ENCODE measurements around the gene COMMD3. TPM values are rescaled to one million over a fixed set of nuclear protein-coding genes. Genes with fewer than 3 reads are reported as not detected.

The COMMD3 gene
- total RNA-seq, 1 experiment from 2014 or later, result 2.6 TPM

DNA sequence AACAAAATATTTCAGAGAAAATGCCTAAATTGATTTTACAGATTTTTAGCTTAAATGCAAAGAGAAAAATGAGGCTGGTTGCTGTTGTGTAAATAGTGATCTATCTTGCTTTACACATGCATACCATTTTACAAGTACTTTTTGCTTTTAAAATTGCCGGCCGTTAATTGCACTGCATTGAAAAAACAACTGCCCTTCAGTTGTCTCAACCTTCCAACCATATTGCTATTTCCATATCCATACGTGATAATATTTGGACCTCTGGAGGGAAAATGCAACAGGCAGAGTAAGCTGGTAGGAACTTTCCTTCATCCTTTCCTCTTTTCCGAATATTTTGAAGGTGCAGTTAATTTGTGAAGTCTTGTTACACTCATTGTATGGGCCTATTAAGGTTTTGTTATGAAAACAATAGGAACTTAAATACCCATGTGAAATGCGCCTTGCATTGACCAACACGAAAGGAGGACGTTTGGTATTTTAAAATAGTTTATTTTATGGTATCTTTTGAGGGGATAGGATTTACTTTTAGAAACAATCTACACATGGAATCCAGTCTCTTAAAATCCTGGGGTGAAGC is 16.0 kb downstream of the COMMD3 start:
- TF ChIP-seq, protein P1, sequence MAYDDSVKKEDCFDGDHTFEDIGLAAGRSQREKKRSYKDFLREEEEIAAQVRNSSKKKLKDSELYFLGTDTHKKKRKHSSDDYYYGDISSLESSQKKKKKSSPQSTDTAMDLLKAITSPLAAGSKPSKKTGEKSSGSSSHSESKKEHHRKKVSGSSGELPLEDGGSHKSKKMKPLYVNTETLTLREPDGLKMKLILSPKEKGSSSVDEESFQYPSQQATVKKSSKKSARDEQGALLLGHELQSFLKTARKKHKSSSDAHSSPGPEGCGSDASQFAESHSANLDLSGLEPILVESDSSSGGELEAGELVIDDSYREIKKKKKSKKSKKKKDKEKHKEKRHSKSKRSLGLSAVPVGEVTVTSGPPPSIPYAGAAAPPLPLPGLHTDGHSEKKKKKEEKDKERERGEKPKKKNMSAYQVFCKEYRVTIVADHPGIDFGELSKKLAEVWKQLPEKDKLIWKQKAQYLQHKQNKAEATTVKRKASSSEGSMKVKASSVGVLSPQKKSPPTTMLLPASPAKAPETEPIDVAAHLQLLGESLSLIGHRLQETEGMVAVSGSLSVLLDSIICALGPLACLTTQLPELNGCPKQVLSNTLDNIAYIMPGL (CRISPR knock-in tag; IDR thresholded peaks at IDR 0.05), result no peak
- TF ChIP-seq ZNF317 (CRISPR knock-in tag; IDR thresholded peaks at IDR 0.05; ENCODE audit: borderline replicate concordance, low read depth) (no peak), NR1H2 (CRISPR knock-in tag; IDR thresholded peaks at IDR 0.05) (no peak), KAT7 (CRISPR knock-in tag; IDR thresholded peaks at IDR 0.05; ENCODE audit: borderline replicate concordance) (no peak), GABPB1 (CRISPR knock-in tag; IDR thresholded peaks at IDR 0.05) (no peak), JAZF1 (CRISPR knock-in tag; IDR thresholded peaks at IDR 0.05) (no peak), TEAD4 (CRISPR knock-in tag; IDR thresholded peaks at IDR 0.05) (no peak), TCF7 (CRISPR knock-in tag; IDR thresholded peaks at IDR 0.05; ENCODE audit: low read depth) (no peak), CBFB (CRISPR knock-in tag; IDR thresholded peaks at IDR 0.05; ENCODE audit: low read depth) (no peak), NR2C2 (CRISPR knock-in tag; IDR thresholded peaks at IDR 0.05) (no peak), ZNF671 (CRISPR knock-in tag; IDR thresholded peaks at IDR 0.05) (no peak)
- TF ChIP-seq, protein P2, sequence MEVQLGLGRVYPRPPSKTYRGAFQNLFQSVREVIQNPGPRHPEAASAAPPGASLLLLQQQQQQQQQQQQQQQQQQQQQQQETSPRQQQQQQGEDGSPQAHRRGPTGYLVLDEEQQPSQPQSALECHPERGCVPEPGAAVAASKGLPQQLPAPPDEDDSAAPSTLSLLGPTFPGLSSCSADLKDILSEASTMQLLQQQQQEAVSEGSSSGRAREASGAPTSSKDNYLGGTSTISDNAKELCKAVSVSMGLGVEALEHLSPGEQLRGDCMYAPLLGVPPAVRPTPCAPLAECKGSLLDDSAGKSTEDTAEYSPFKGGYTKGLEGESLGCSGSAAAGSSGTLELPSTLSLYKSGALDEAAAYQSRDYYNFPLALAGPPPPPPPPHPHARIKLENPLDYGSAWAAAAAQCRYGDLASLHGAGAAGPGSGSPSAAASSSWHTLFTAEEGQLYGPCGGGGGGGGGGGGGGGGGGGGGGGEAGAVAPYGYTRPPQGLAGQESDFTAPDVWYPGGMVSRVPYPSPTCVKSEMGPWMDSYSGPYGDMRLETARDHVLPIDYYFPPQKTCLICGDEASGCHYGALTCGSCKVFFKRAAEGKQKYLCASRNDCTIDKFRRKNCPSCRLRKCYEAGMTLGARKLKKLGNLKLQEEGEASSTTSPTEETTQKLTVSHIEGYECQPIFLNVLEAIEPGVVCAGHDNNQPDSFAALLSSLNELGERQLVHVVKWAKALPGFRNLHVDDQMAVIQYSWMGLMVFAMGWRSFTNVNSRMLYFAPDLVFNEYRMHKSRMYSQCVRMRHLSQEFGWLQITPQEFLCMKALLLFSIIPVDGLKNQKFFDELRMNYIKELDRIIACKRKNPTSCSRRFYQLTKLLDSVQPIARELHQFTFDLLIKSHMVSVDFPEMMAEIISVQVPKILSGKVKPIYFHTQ (CRISPR knock-in tag; IDR thresholded peaks at IDR 0.05), result no peak
- TF ChIP-seq, protein P3, sequence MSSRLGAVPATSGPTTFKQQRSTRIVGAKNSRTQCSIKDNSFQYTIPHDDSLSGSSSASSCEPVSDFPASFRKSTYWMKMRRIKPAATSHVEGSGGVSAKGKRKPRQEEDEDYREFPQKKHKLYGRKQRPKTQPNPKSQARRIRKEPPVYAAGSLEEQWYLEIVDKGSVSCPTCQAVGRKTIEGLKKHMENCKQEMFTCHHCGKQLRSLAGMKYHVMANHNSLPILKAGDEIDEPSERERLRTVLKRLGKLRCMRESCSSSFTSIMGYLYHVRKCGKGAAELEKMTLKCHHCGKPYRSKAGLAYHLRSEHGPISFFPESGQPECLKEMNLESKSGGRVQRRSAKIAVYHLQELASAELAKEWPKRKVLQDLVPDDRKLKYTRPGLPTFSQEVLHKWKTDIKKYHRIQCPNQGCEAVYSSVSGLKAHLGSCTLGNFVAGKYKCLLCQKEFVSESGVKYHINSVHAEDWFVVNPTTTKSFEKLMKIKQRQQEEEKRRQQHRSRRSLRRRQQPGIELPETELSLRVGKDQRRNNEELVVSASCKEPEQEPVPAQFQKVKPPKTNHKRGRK (CRISPR knock-in tag; IDR thresholded peaks at IDR 0.05; ENCODE audit: borderline replicate concordance), result no peak
- TF ChIP-seq, protein P4, sequence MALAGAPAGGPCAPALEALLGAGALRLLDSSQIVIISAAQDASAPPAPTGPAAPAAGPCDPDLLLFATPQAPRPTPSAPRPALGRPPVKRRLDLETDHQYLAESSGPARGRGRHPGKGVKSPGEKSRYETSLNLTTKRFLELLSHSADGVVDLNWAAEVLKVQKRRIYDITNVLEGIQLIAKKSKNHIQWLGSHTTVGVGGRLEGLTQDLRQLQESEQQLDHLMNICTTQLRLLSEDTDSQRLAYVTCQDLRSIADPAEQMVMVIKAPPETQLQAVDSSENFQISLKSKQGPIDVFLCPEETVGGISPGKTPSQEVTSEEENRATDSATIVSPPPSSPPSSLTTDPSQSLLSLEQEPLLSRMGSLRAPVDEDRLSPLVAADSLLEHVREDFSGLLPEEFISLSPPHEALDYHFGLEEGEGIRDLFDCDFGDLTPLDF (CRISPR knock-in tag; IDR thresholded peaks at IDR 0.05), result no peak
- TF ChIP-seq, protein P5, sequence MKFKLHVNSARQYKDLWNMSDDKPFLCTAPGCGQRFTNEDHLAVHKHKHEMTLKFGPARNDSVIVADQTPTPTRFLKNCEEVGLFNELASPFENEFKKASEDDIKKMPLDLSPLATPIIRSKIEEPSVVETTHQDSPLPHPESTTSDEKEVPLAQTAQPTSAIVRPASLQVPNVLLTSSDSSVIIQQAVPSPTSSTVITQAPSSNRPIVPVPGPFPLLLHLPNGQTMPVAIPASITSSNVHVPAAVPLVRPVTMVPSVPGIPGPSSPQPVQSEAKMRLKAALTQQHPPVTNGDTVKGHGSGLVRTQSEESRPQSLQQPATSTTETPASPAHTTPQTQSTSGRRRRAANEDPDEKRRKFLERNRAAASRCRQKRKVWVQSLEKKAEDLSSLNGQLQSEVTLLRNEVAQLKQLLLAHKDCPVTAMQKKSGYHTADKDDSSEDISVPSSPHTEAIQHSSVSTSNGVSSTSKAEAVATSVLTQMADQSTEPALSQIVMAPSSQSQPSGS (CRISPR knock-in tag; IDR thresholded peaks at IDR 0.05; ENCODE audit: borderline replicate concordance, low read depth), result no peak
- H3K36me3 Mint-ChIP-seq, result no peaks in the 10 kb centered on the region
- CTCF ChIA-PET, result no interaction called here
- H3K4me3 Mint-ChIP-seq, result no peak overlapping the region
- H3K27ac Mint-ChIP-seq, result no peak overlapping the region
- H3K27me3 Mint-ChIP-seq (ENCODE audit: low read depth), result peaks cover 97% of the 10 kb centered on the region
- peaks cover 22% of the 10 kb centered on the region for H3K4me1 Mint-ChIP-seq
- DNase-seq (ENCODE audit: low spot score) (no peak), ATAC-seq (no peak)
- no peaks in the 10 kb centered on the region for H3K9me3 Mint-ChIP-seq
- POLR2A ChIA-PET, result no interaction called here

DNA sequence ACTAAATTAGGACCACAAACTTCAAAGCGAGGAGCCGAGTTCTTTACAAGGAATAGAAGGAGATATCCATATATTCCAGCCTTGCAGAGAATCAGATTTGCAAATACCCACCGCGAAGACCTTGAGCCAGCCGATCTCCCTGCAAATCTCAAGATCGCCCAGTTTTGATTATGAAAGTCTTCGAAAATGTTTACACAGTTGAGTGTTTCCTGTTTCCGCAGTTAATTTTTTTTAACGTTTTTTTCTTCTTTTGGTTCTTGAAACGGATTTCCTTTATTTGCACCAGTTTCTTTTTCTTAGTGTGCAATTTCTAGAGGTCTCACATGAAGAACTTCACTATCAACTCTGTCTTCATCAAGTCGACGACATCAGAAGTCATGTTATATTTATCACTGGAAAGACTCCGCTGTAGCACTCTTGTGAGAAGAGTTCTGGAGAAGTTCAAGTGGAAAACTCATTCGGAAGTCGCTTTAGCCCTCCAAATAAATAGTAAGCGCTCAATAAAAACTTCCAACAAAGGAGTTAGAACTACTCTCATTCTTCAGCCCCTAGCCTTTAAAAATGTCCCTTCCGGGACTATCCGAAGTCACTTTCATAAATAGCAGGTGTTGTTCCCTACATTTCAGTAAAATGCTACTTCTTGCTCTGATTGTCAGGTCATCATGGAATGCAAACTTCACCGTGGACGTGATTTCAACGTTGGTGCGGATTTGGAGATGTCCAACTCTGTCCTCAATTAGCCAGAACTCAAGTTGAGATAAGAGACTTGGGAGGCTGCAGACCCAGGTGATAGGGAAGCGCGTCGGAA is 17.2 kb downstream of the COMMD3 start:
- Mint-ChIP-seq H3K36me3 (no peaks in the 10 kb centered on the region), H3K4me1 (peaks cover 26% of the 10 kb centered on the region), H3K4me3 (peak overlapping the region; percentile 65), H3K9me3 (no peaks in the 10 kb centered on the region), H3K27ac (no peak overlapping the region), H3K27me3 (ENCODE audit: low read depth) (peaks cover 99% of the 10 kb centered on the region)
- CTCF ChIA-PET, result no interaction called here
- DNase-seq (ENCODE audit: low spot score), result no peak
- no peak for ATAC-seq
- POLR2A ChIA-PET, result no interaction called here
- no peak for TF ChIP-seq TCF7 (CRISPR knock-in tag; IDR thresholded peaks at IDR 0.05; ENCODE audit: low read depth)
- TF ChIP-seq ETV6 (CRISPR knock-in tag; IDR thresholded peaks at IDR 0.05), result no peak
- TF ChIP-seq, protein P6, sequence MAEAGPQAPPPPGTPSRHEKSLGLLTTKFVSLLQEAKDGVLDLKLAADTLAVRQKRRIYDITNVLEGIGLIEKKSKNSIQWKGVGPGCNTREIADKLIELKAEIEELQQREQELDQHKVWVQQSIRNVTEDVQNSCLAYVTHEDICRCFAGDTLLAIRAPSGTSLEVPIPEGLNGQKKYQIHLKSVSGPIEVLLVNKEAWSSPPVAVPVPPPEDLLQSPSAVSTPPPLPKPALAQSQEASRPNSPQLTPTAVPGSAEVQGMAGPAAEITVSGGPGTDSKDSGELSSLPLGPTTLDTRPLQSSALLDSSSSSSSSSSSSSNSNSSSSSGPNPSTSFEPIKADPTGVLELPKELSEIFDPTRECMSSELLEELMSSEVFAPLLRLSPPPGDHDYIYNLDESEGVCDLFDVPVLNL (CRISPR knock-in tag; IDR thresholded peaks at IDR 0.05; ENCODE audit: borderline replicate concordance, low read depth), result no peak
- TF ChIP-seq PRRX2 (CRISPR knock-in tag; IDR thresholded peaks at IDR 0.05), result no peak
- TF ChIP-seq, protein P2 (CRISPR knock-in tag; IDR thresholded peaks at IDR 0.05), result no peak
- no peak for TF ChIP-seq TP53 (CRISPR knock-in tag; IDR thresholded peaks at IDR 0.05)
- no peak for TF ChIP-seq GABPB1 (CRISPR knock-in tag; IDR thresholded peaks at IDR 0.05)
- TF ChIP-seq NR3C1 (CRISPR knock-in tag; conservative IDR thresholded peaks at IDR 0.05; ENCODE audit: low read depth), result no peak
